H9 (cell line): ENCODE measurements around the gene SPATA2. TPM values are rescaled to one million over a fixed set of nuclear protein-coding genes. Genes with fewer than 3 reads are reported as not detected.
A peak's percentile ranks its signal among the peaks of the same experiment; 100 is the strongest.

ENCODE experiments used
- DNase-seq: peaks from one replicate; pipeline ENCODE4 v3.0.0-alpha.2; 2017
- H2AFZ ChIP-seq: one replicate; pipeline ENCODE4 v1.6.1; 2013; ENCODE audit warnings: mild to moderate bottlenecking, low read length, control low read depth, moderate library complexity
- H2AK5ac ChIP-seq: 2 replicates; pipeline ENCODE4 v1.6.1; 2013; ENCODE audit warnings: low read length, control low read depth, mixed read lengths; ENCODE audit not compliant: insufficient read length
- H2BK120ac ChIP-seq: one replicate; pipeline ENCODE4 v1.6.1; 2013; ENCODE audit warnings: low read depth, mild to moderate bottlenecking, low read length, control low read depth, inconsistent platforms; ENCODE audit not compliant: poor library complexity, severe bottlenecking
- H2BK12ac ChIP-seq: 2 replicates; pipeline ENCODE4 v1.6.1; 2013; ENCODE audit warnings: low read length, control low read depth, mixed read lengths, low read depth; ENCODE audit not compliant: insufficient read length
- H2BK15ac ChIP-seq: 2 replicates; pipeline ENCODE4 v1.6.1; 2013; ENCODE audit warnings: low read depth, low read length, control low read depth
- H2BK20ac ChIP-seq: one replicate; pipeline ENCODE4 v1.6.1; 2013; ENCODE audit warnings: low read depth, mild to moderate bottlenecking, low read length, control low read depth, inconsistent platforms; ENCODE audit not compliant: poor library complexity, severe bottlenecking
- H2BK5ac ChIP-seq: 2 replicates; pipeline ENCODE4 v1.6.1; 2013; ENCODE audit warnings: low read length, control low read depth, mixed read lengths; ENCODE audit not compliant: insufficient read length
- H3K14ac ChIP-seq: 2 replicates; pipeline ENCODE4 v1.6.1; 2013; ENCODE audit warnings: low read length, control low read depth; ENCODE audit not compliant: insufficient read depth
- H3K18ac ChIP-seq: 2 replicates; pipeline ENCODE4 v1.6.1; 2013; ENCODE audit warnings: low read depth, mild to moderate bottlenecking, mixed read lengths, low read length, control low read depth; ENCODE audit not compliant: insufficient read length
- H3K23ac ChIP-seq: 2 replicates; pipeline ENCODE4 v1.6.1; 2013; ENCODE audit warnings: low read length, control low read depth, mixed read lengths, low read depth; ENCODE audit not compliant: insufficient read length
- H3K23me2 ChIP-seq: 2 replicates; pipeline ENCODE4 v1.6.1; 2013; ENCODE audit warnings: low read depth, mild to moderate bottlenecking, mixed read lengths, low read length, control low read depth; ENCODE audit not compliant: insufficient read length, poor library complexity, severe bottlenecking
- H3K27ac ChIP-seq: 2 replicates; pipeline ENCODE4 v1.5.1; 2013; ENCODE audit warnings: low read length, control low read depth, mixed read lengths, low read depth; ENCODE audit not compliant: insufficient read length
- H3K27me3 ChIP-seq: 2 replicates; pipeline ENCODE4 v1.6.1; 2013; ENCODE audit warnings: low read length, control low read depth, inconsistent platforms; ENCODE audit not compliant: insufficient read depth
- H3K4ac ChIP-seq: 2 replicates; pipeline ENCODE4 v1.6.1; 2013; ENCODE audit warnings: low read depth, mild to moderate bottlenecking, control low read depth, inconsistent platforms, low read length, moderate library complexity
- H3K4me1 ChIP-seq: 2 replicates; pipeline ENCODE4 v1.6.1; 2013; ENCODE audit warnings: low read length, control low read depth, inconsistent platforms; ENCODE audit not compliant: insufficient read depth
- H3K4me2 ChIP-seq: 2 replicates; pipeline ENCODE4 v1.6.1; 2013; ENCODE audit warnings: low read length, control low read depth, mixed read lengths; ENCODE audit not compliant: insufficient read length, insufficient read depth
- H3K56ac ChIP-seq: 2 replicates; pipeline ENCODE4 v1.6.1; 2013; ENCODE audit warnings: low read depth, mild to moderate bottlenecking, mixed read lengths, low read length, control low read depth; ENCODE audit not compliant: insufficient read length
- H3K79me1 ChIP-seq: 2 replicates; pipeline ENCODE4 v1.6.1; 2013; ENCODE audit warnings: low read depth, mild to moderate bottlenecking, moderate library complexity, low read length, control low read depth, inconsistent platforms; ENCODE audit not compliant: insufficient read depth, poor library complexity, severe bottlenecking
- H3K79me2 ChIP-seq: 2 replicates; pipeline ENCODE4 v1.6.1; 2013; ENCODE audit warnings: low read length, control low read depth, inconsistent platforms; ENCODE audit not compliant: insufficient read depth
- H3K9ac ChIP-seq: 2 replicates; pipeline ENCODE4 v1.6.1; 2013; ENCODE audit warnings: low read length, control low read depth, mixed read lengths; ENCODE audit not compliant: insufficient read length; ENCODE audit errors: extremely low read depth
- H3K9me3 ChIP-seq: one replicate; pipeline ENCODE4 v1.6.1; 2013; ENCODE audit warnings: low read depth, low read length, inconsistent platforms; ENCODE audit not compliant: control insufficient read depth
- H3T11ph ChIP-seq: one replicate; pipeline ENCODE4 v1.6.1; 2013; ENCODE audit warnings: mild to moderate bottlenecking, low read length, control low read depth, inconsistent platforms
- H4K20me1 ChIP-seq: one replicate; pipeline ENCODE4 v1.6.1; 2013; ENCODE audit not compliant: control insufficient read depth, insufficient read length, insufficient read depth
- H4K5ac ChIP-seq: 2 replicates; pipeline ENCODE4 v1.6.1; 2013; ENCODE audit warnings: low read depth, mild to moderate bottlenecking, mixed read lengths, low read length, control low read depth; ENCODE audit not compliant: insufficient read length
- H4K8ac ChIP-seq: replicated peaks from 2 replicates; pipeline ENCODE4 v1.6.1; 2013; ENCODE audit warnings: low read length, control low read depth, mixed read lengths, low read depth; ENCODE audit not compliant: insufficient read length
- H4K91ac ChIP-seq: 2 replicates; pipeline ENCODE4 v1.6.1; 2013; ENCODE audit warnings: low read depth, mild to moderate bottlenecking, moderate library complexity, mixed read lengths, low read length, control low read depth; ENCODE audit not compliant: insufficient read length
- H3K27ac Mint-ChIP-seq, 3 experiments: 2 replicates in 2 of 3; 3 replicates in 1 of 3; pipeline ENCODE4 v1.8.0; 2020 to 2021; ENCODE audit warnings: mixed read lengths in 3 of 3, mild to moderate bottlenecking in 1 of 3, moderate library complexity in 1 of 3
- H3K27me3 Mint-ChIP-seq: 2 replicates; pipeline ENCODE4 v1.8.0; 2021; ENCODE audit warnings: low read depth, mild to moderate bottlenecking, moderate library complexity, mixed read lengths
- H3K36me3 Mint-ChIP-seq, 3 experiments: 2 replicates in 2 of 3; 3 replicates in 1 of 3; pipeline ENCODE4 v1.8.0; 2020 to 2021; ENCODE audit warnings: low read depth in 3 of 3, mixed read lengths in 3 of 3; ENCODE audit not compliant: insufficient read depth in 1 of 3
- H3K4me1 Mint-ChIP-seq, 2 experiments: 2 replicates each; pipeline ENCODE4 v1.8.0; 2020; ENCODE audit warnings: mixed read lengths in 2 of 2
- H3K4me3 Mint-ChIP-seq, 2 experiments: 2 replicates in 1 of 2; 3 replicates in 1 of 2; pipeline ENCODE4 v1.8.0; 2020 to 2021; ENCODE audit warnings: mild to moderate bottlenecking in 2 of 2, mixed read lengths in 2 of 2, moderate library complexity in 1 of 2
- H3K9me3 Mint-ChIP-seq, 2 experiments: 2 replicates in 1 of 2; 3 replicates in 1 of 2; pipeline ENCODE4 v1.8.0; 2020; ENCODE audit warnings: mild to moderate bottlenecking in 2 of 2, mixed read lengths in 2 of 2, moderate library complexity in 1 of 2
- CTCF ChIP-seq: fragments of 200-600 bp; sonication (generic); conservative IDR thresholded peaks from 3 replicates; pipeline ENCODE4 v1.8.0; 2021; ENCODE audit warnings: antibody characterized with exemption, mild to moderate bottlenecking
- WGBS: extraction: QIAGEN DNeasy Blood & Tissue Kit; methylation state at CpG from one replicate; pipeline ENCODE4 v1.1.7; 2013; ENCODE audit warnings: missing lambda C conversion rate, low lambda C conversion rate, mixed read lengths; ENCODE audit not compliant: insufficient read length; ENCODE audit errors: extremely low coverage; 5-methylcytosine and 5-hydroxymethylcytosine counted together
- total RNA-seq: library from RNA; stranded (reverse); gene quantifications from 2 replicates; pipeline ENCODE4 v1.2.1, GENCODE V29; 2021

Gene SPATA2
- total RNA-seq, 1 experiment from 2014 or later, result 9.6 TPM

- Histone ChIP-seq H3K14ac (no peak overlapping the region), H2BK20ac (no peak overlapping the region), H4K20me1 (no peaks in the 10 kb centered on the region), H4K91ac (no peak overlapping the region), H3K56ac (no peak overlapping the region), H2AK5ac (no peak overlapping the region), H3K23me2 (no peaks in the 10 kb centered on the region), H2BK120ac (no peak overlapping the region), H3K18ac (no peak overlapping the region), H4K5ac (no peak overlapping the region), H3T11ph (no peak overlapping the region), H3K27me3 (no peaks in the 10 kb centered on the region), H2BK15ac (no peak overlapping the region), H3K27ac (no peak overlapping the region), H3K9ac (no peak overlapping the region), H3K9me3 (no peaks in the 10 kb centered on the region), H3K4ac (no peak overlapping the region), H3K4me1 (no peaks in the 10 kb centered on the region), H4K8ac (no peak overlapping the region), H3K79me1 (no peaks in the 10 kb centered on the region), H3K79me2 (no peaks in the 10 kb centered on the region), H3K23ac (no peak overlapping the region), H2BK5ac (no peak overlapping the region), H2BK12ac (no peak overlapping the region), H3K4me2 (no peak overlapping the region), H2AFZ (no peak overlapping the region)
- Mint-ChIP-seq H3K9me3 (no peaks in the 10 kb centered on the region; a peak in 1 of 5 replicates), H3K4me1 (peaks cover 15% of the 10 kb centered on the region in 2 experiments), H3K27me3 (peaks cover 1% of the 10 kb centered on the region), H3K36me3 (peaks cover 0 to 13% (median 0%) of the 10 kb centered on the region in 3 experiments; a peak in 3 of 7 replicates), H3K27ac (peak overlapping the region in 1 of 3 experiments; percentile 26; a peak in 1 of 7 replicates), H3K4me3 (no peak overlapping the region)
- DNase-seq, result no peak
- no peak for TF ChIP-seq CTCF
- no CpG with 5 or more reads among the region's 5 CpGs for WGBS
Observed at GRCh38 chr20:49870261-49870660, 45.1 kb downstream of the SPATA2 start.
